ENCODE results near the gene NMRK1.

GRCh38 chr9:75116306-75116705 is 28.4 kb upstream of the NMRK1 start:
- TF ChIP-seq CTCF (IDR thresholded peaks at IDR 0.05) (no peak), POLR2A (IDR thresholded peaks at IDR 0.05) (no peak)
